Measurements from ENCODE around the gene DHRSX. TPM values are rescaled to one million over a fixed set of nuclear protein-coding genes. Genes with fewer than 3 reads are reported as not detected.

The DHRSX gene
- total RNA-seq, 1 donor from 2014 or later = 30.4 TPM

GRCh38 chrX:2545144-2545543, 44.4 kb upstream of the DHRSX start:
- DNase-seq (ENCODE audit: low read depth) (no peak), FAIRE-seq (no peak)
- Mint-ChIP-seq H3K27me3 (ENCODE audit: low read depth, unreplicated experiment) (peaks cover 5% of the 10 kb centered on the region), H3K27ac (ENCODE audit: unreplicated experiment) (no peak overlapping the region), H3K9me3 (ENCODE audit: unreplicated experiment) (peaks cover 14% of the 10 kb centered on the region), H3K4me1 (ENCODE audit: low read depth, unreplicated experiment) (no peaks in the 10 kb centered on the region), H3K36me3 (ENCODE audit: low read depth, unreplicated experiment) (no peaks in the 10 kb centered on the region), H3K4me3 (ENCODE audit: unreplicated experiment) (no peak overlapping the region)
- Histone ChIP-seq H3K9me3 (ENCODE audit: insufficient read depth, low read depth, low read length) (peaks cover 3% of the 10 kb centered on the region), H3K36me3 (ENCODE audit: insufficient read depth, low read length) (no peaks in the 10 kb centered on the region), H3K27ac (ENCODE audit: low read depth, low read length) (no peak overlapping the region), H3K4me1 (ENCODE audit: insufficient read depth, low read length) (no peaks in the 10 kb centered on the region), H4K20me1 (ENCODE audit: insufficient read depth, low read length) (no peaks in the 10 kb centered on the region), H3K4me2 (ENCODE audit: low read length) (no peak overlapping the region), H3K9ac (ENCODE audit: low read length) (no peak overlapping the region), H3K27me3 (ENCODE audit: insufficient read depth, low read length) (no peaks in the 10 kb centered on the region), H3K79me2 (ENCODE audit: insufficient read depth, low read length) (no peaks in the 10 kb centered on the region), H2AFZ (ENCODE audit: low read depth, low read length) (no peak overlapping the region), H3K4me3 (ENCODE audit: insufficient read depth, low read depth, low read length) (no peak overlapping the region)
- TF ChIP-seq CTCF (IDR thresholded peaks at IDR 0.05; ENCODE audit: insufficient read depth, low read depth, low read length) = no peak
- TF ChIP-seq EZH2 (IDR thresholded peaks at IDR 0.05; ENCODE audit: insufficient read depth, low read length) = no peak

- H3K4me2 ChIP-seq (ENCODE audit: low read length) = no peak overlapping the region
- FAIRE-seq (no peak), DNase-seq (ENCODE audit: low read depth) (no peak)
- H3K27me3 ChIP-seq (ENCODE audit: insufficient read depth, low read length) = peaks cover 7% of the 10 kb centered on the region
- peaks cover 2% of the 10 kb centered on the region for H3K27me3 Mint-ChIP-seq (ENCODE audit: low read depth, unreplicated experiment)
- TF ChIP-seq EZH2 (IDR thresholded peaks at IDR 0.05; ENCODE audit: insufficient read depth, low read length) (no peak), CTCF (IDR thresholded peaks at IDR 0.05; ENCODE audit: insufficient read depth, low read depth, low read length) (no peak)
- no peaks in the 10 kb centered on the region for H4K20me1 ChIP-seq (ENCODE audit: insufficient read depth, low read length)
- no peak overlapping the region for H3K4me3 Mint-ChIP-seq (ENCODE audit: unreplicated experiment)
- no peaks in the 10 kb centered on the region for H3K36me3 Mint-ChIP-seq (ENCODE audit: low read depth, unreplicated experiment)
- peaks cover 4% of the 10 kb centered on the region for H3K4me1 Mint-ChIP-seq (ENCODE audit: low read depth, unreplicated experiment)
- H3K27ac Mint-ChIP-seq (ENCODE audit: unreplicated experiment) = no peak overlapping the region
- H3K79me2 ChIP-seq (ENCODE audit: insufficient read depth, low read length) = no peaks in the 10 kb centered on the region
- H3K36me3 ChIP-seq (ENCODE audit: insufficient read depth, low read length) = no peaks in the 10 kb centered on the region
- peaks cover 3% of the 10 kb centered on the region for H3K9me3 ChIP-seq (ENCODE audit: insufficient read depth, low read depth, low read length)
- H3K9ac ChIP-seq (ENCODE audit: low read length) = no peak overlapping the region
- H2AFZ ChIP-seq (ENCODE audit: low read depth, low read length) = no peak overlapping the region
- no peak overlapping the region for H3K4me3 ChIP-seq (ENCODE audit: insufficient read depth, low read depth, low read length)
- peaks cover 14% of the 10 kb centered on the region for H3K9me3 Mint-ChIP-seq (ENCODE audit: unreplicated experiment)
- no peaks in the 10 kb centered on the region for H3K4me1 ChIP-seq (ENCODE audit: insufficient read depth, low read length)
- H3K27ac ChIP-seq (ENCODE audit: low read depth, low read length) = no peak overlapping the region
These were observed 42.2 kb upstream of the DHRSX start for GRCh38 chrX:2542826-2543521.

GRCh38 chrX:2541603-2542002, 40.8 kb upstream of the DHRSX start:
- H2AFZ ChIP-seq (ENCODE audit: low read depth, low read length) = no peak overlapping the region
- H3K4me1 ChIP-seq (ENCODE audit: insufficient read depth, low read length) = no peaks in the 10 kb centered on the region
- no peak overlapping the region for H3K9ac ChIP-seq (ENCODE audit: low read length)
- Mint-ChIP-seq H3K4me1 (ENCODE audit: low read depth, unreplicated experiment) (peaks cover 6% of the 10 kb centered on the region), H3K36me3 (ENCODE audit: low read depth, unreplicated experiment) (no peaks in the 10 kb centered on the region), H3K4me3 (ENCODE audit: unreplicated experiment) (no peak overlapping the region), H3K9me3 (ENCODE audit: unreplicated experiment) (peaks cover 14% of the 10 kb centered on the region), H3K27ac (ENCODE audit: unreplicated experiment) (no peak overlapping the region), H3K27me3 (ENCODE audit: low read depth, unreplicated experiment) (peaks cover 2% of the 10 kb centered on the region)
- H3K27ac ChIP-seq (ENCODE audit: low read depth, low read length) = no peak overlapping the region
- no peak overlapping the region for H3K4me3 ChIP-seq (ENCODE audit: insufficient read depth, low read depth, low read length)
- H3K27me3 ChIP-seq (ENCODE audit: insufficient read depth, low read length) = peaks cover 11% of the 10 kb centered on the region
- FAIRE-seq (no peak), DNase-seq (ENCODE audit: low read depth) (no peak)
- H4K20me1 ChIP-seq (ENCODE audit: insufficient read depth, low read length) = no peaks in the 10 kb centered on the region
- H3K36me3 ChIP-seq (ENCODE audit: insufficient read depth, low read length) = no peaks in the 10 kb centered on the region
- H3K79me2 ChIP-seq (ENCODE audit: insufficient read depth, low read length) = no peaks in the 10 kb centered on the region
- TF ChIP-seq EZH2 (IDR thresholded peaks at IDR 0.05; ENCODE audit: insufficient read depth, low read length) (no peak), CTCF (IDR thresholded peaks at IDR 0.05; ENCODE audit: insufficient read depth, low read depth, low read length) (no peak)
- H3K4me2 ChIP-seq (ENCODE audit: low read length) = no peak overlapping the region
- H3K9me3 ChIP-seq (ENCODE audit: insufficient read depth, low read depth, low read length) = peaks cover 3% of the 10 kb centered on the region
